Fibroblast of the aortic adventitia (primary cell): ENCODE results near the gene EEF1AKMT3. TPM values are rescaled to one million over a fixed set of nuclear protein-coding genes. Genes with fewer than 3 reads are reported as not detected.
A peak's percentile ranks its signal among the peaks of the same experiment; 100 is the strongest.

Source experiments
- DNase-seq: peaks from one replicate; pipeline ENCODE4 v3.0.0-alpha.2; 2010; ENCODE audit warnings: low read depth
- H3K4me3 ChIP-seq: 2 replicates; pipeline ENCODE4 v1.5.1; 2011; ENCODE audit warnings: low read depth, mild to moderate bottlenecking, control low read depth, low read length, moderate library complexity
- total RNA-seq: library from RNA; depleted of rRNA; stranded (reverse); fragments of >200 nt; gene quantifications from 2 replicates; pipeline ENCODE4 v1.2.3, GENCODE V29; 2012; ENCODE audit warnings: low replicate concordance
- TF ChIP-seq, protein P1 (sequence below): IDR thresholded peaks from 2 replicates; pipeline ENCODE4 v1.5.1; 2011; ENCODE audit warnings: mild to moderate bottlenecking, low read length, control low read depth, inconsistent platforms; ENCODE audit not compliant: insufficient read depth

Gene EEF1AKMT3
- total RNA-seq, 1 donor: 6.6 TPM

DNA sequence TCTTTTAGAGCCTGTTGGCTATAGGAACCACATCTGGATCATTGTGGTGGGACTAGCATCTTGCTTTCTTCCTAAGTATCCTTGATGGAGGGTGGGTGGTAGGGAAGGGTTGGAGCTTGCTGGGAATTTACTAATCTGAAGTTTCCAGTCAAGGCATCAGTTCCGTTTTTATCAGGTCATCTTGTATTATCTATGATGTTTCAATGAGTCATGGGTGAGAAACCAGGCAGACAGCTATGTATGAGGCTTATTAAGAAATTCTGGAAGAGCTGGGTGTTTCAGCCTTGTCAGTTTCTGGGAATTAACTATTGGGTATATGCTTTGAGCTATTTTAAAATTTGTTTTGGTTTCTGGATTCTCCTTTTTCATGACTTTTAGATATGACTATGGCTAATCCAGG is 21.5 kb downstream of the EEF1AKMT3 start:
- H3K4me3 ChIP-seq: no peak overlapping the region
- peak; percentile 95 for DNase-seq
- TF ChIP-seq, protein P1, sequence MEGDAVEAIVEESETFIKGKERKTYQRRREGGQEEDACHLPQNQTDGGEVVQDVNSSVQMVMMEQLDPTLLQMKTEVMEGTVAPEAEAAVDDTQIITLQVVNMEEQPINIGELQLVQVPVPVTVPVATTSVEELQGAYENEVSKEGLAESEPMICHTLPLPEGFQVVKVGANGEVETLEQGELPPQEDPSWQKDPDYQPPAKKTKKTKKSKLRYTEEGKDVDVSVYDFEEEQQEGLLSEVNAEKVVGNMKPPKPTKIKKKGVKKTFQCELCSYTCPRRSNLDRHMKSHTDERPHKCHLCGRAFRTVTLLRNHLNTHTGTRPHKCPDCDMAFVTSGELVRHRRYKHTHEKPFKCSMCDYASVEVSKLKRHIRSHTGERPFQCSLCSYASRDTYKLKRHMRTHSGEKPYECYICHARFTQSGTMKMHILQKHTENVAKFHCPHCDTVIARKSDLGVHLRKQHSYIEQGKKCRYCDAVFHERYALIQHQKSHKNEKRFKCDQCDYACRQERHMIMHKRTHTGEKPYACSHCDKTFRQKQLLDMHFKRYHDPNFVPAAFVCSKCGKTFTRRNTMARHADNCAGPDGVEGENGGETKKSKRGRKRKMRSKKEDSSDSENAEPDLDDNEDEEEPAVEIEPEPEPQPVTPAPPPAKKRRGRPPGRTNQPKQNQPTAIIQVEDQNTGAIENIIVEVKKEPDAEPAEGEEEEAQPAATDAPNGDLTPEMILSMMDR: no peak

DNA sequence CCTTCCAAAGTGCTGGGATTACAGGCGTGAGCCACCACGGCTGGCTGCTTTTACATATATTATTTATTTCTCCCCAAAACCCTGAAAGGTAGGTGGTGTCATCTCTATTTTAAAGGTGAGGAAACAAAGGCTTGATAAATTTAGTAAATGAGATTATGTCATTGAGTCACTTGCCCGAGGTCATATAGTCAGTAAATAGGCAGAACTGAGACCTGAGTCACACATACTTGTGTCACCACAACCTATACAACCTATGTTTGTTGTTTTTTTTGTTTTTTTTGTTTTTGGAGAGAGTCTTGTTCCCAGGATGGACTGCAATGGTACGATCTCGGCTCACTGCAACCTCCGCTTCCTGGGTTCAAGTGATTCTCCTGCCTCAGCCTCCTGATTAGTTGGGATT is 22.9 kb downstream of the EEF1AKMT3 start:
- no peak for DNase-seq
- no peak overlapping the region for H3K4me3 ChIP-seq
- TF ChIP-seq, protein P1: no peak

DNA sequence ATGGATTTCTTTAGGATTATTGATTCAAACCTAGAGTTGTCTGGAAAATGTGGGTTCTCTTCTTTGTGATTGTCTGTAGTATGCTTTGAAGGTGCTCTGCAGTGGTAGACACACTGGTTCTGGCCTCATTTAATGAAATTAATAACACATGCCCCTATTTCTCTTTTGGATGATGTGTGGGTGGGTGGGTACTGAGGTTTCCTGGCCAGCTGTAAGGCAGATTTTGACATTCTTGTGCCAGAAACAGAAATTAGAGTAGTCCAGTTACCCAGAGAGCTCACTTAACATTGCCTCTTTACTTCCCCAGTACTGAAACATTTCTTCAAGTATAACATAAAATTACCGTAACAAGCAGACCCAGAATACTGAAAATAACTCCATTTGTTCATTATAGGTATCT is 24.6 kb downstream of the EEF1AKMT3 start:
- no peak for DNase-seq
- no peak overlapping the region for H3K4me3 ChIP-seq
- TF ChIP-seq, protein P1: no peak

DNA sequence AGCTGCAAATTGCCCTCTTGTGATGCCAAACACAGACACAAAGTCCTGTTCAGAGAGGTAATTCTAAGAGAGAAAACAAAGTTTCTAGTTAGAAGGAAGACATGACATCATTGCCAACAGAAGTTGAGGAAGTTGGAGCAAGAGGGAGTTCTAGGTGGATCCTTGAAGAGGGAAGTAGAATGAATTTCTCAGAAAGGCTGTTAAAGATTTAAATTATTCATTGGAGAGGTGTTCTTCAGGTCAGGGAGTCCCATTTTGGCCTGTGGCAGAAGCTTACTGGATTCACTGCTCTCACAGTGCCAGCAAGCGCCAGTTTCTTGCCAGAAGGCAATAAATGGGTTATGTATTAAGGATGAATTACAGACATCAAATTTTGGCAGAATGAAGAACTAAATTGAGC is 25.5 kb downstream of the EEF1AKMT3 start:
- no peak for DNase-seq
- TF ChIP-seq, protein P1: no peak

DNA sequence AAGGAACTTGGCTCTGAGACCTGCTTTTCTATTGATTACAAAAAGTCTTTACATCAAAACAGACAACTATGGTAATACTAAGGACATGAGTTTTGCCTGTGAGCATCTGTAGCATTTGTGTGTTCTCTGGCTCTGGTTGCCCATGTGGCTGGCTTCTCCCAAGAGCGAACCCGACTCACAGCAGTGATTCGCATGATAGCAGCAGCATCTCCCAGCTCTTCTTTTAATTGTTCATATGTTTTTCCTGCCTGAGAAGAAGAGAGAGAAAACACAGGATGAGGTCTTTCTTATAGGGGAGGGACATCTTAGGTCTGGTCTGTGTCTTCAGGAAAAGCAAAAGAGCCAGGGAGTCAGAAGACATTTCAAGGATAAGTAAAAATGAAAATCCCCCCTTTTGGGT is 28.6 kb downstream of the EEF1AKMT3 start:
- no peak for DNase-seq
- TF ChIP-seq, protein P1: no peak

More for the DNA sequence above, 25.5 kb downstream of the EEF1AKMT3 start:
- H3K4me3 ChIP-seq: no peak overlapping the region

DNA sequence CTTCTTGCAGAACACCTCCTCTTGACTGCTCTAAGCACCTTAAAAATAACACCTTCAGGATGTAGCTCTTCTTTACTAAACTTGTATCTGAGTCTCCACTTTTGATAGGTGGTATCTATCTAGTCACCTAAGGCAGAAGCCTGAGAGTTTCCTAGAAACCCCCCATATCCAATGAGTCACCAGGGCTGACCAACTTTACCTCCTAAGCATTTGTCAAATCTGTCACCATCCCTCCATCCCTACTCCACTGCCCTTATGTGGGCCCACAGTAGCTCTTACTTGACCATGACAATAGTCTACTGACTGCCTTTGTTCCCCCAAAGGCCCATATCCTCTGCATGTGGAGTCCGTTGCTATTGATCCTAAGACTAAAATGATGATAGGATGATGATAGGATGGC is 30.2 kb downstream of the EEF1AKMT3 start:
- H3K4me3 ChIP-seq: no peak overlapping the region
- TF ChIP-seq, protein P1: no peak
- no peak for DNase-seq

More for the DNA sequence above, 28.6 kb downstream of the EEF1AKMT3 start:
- no peak overlapping the region for H3K4me3 ChIP-seq

DNA sequence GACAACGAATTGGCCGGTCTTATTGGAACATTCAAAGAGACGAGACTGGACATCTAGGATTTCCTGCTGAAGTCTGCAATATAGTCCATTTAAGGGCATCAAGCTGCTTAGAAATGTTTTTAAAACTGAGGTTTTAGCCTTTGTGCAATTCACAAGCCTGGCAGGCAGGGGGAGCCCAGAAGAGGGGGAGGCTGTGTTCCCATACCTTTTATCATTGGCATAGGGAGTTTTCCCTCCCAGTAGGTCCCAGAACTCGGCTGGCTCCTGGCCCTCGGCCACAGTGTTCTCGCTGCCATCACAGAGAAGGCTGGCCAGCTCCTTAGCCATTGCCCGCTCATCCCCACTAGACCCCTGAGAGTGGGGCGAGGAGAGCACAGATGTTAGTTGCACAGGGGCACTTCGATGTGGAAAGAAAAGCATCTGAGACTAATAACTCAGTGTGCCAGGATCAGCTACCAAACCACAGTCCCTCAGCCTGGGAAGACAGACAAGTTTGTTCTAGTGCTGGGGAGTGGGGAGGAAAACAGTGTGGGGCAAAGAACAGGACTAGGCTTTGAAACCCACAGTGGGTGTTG is 31.0 kb downstream of the EEF1AKMT3 start:
- no peak overlapping the region for H3K4me3 ChIP-seq
- TF ChIP-seq, protein P1: peak; percentile 85
- peak; percentile 55 for DNase-seq
